Body of pancreas (tissue), 4 donors: ENCODE results near the gene PASK. TPM values are rescaled to one million over a fixed set of nuclear protein-coding genes. Genes with fewer than 3 reads are reported as not detected.

Experiments used
- ATAC-seq: fragments of 150-250 bp; one replicate; pipeline ENCODE4 v1.9.1; 2016
- DNase-seq, 4 donors: peaks; one replicate each; pipeline ENCODE4 v3.0.0-alpha.2; 2019
- H3K27ac ChIP-seq, 4 donors: fragments of 200-600 bp; sonication (generic); 1 replicate in 3 of 4; 2 replicates in 1 of 4; pipeline versions ENCODE4 v1.5.1 to v1.6.1; 2016 to 2019; ENCODE audit warnings: mild to moderate bottlenecking in 1 of 4, mixed read lengths in 1 of 4, moderate library complexity in 1 of 4
- H3K27me3 ChIP-seq, 2 donors: fragments of 200-600 bp; sonication (generic); one replicate each; pipeline ENCODE4 v1.6.0; 2016; ENCODE audit warnings: mild to moderate bottlenecking in 1 of 2
- H3K36me3 ChIP-seq, 2 donors: fragments of 200-600 bp; sonication (generic); replicated peaks in 1 of 2; 2 replicates each; pipeline ENCODE4 v1.5.1; 2016; ENCODE audit warnings: low read depth in 2 of 2; ENCODE audit not compliant: insufficient read depth in 1 of 2
- H3K4me1 ChIP-seq: fragments of 200-600 bp; sonication (generic); one replicate; pipeline ENCODE4 v1.6.0; 2016
- H3K4me3 ChIP-seq, 2 donors: fragments of 200-600 bp; sonication (generic); 1 replicate in 1 of 2; 2 replicates in 1 of 2; pipeline ENCODE4 v1.5.1; 2016 to 2019
- H3K9me3 ChIP-seq, 3 donors: fragments of 200-600 bp; sonication (generic); 1 replicate in 2 of 3; 2 replicates in 1 of 3; pipeline ENCODE4 v1.5.1; 2016
- POLR2A ChIP-seq, 3 donors: fragments of 450-650 bp; IDR thresholded peaks; one replicate each; pipeline ENCODE4 v1.6.1; 2016; ENCODE audit warnings: antibody characterized with exemption in 3 of 3, mild to moderate bottlenecking in 2 of 3
- WGBS, 2 donors: methylation state at CpG; one replicate each; pipeline ENCODE4 v1.1.5; 2017; 5-methylcytosine and 5-hydroxymethylcytosine counted together
- intact Hi-C: fragments of 100-400 bp; cut with DNase I; formaldehyde crosslinking; loops from one replicate; pipeline ENCODE4 v1.15.1; 2023
- total RNA-seq, 2 donors: library from RNA; depleted of rRNA; stranded (reverse); fragments of >200 nt; gene quantifications; one replicate each; pipeline ENCODE4 v1.1.0, GENCODE V29; 2016
- TF ChIP-seq, protein P1 (sequence below), 7 experiments: fragments of 450-650 bp in 4 of 7; fragments of 200-600 bp in 3 of 7; sonication (generic) in 3 of 7; IDR thresholded peaks; one replicate each; pipeline ENCODE4 v1.5.1; 2016 to 2019; ENCODE audit warnings: antibody characterized with exemption in 7 of 7

The PASK gene
- total RNA-seq, 2 donors from 2014 or later = 7.5 to 15.8 TPM

DNA sequence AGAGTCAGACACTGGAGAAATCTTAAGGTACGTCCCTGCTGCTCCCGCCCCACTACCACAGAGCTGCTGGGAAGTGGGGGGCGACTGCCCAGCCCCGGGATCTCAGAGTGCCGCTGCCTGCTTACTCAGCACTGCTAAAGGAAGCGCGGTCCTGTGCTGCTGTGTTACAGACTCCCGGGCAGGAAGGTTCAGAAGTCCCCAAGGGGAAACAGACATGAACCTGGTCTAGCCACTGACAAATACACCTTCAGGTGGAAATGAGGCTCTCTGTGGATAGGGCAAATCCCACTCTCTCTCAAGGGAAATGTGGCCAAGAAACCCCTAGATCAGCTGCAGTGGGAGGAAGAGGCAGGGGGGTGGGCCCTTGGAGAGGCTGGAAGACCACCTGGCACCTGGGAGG, 60.9 kb downstream of the PASK start:
- DNase-seq = no peak
- 80 to 95% methylated on average over 7 to 8 of the region's 8 CpGs for WGBS, 2 donors
- Histone ChIP-seq H3K4me1 (no peaks in the 10 kb centered on the region), H3K9me3 (no peaks in the 10 kb centered on the region), H3K27me3 (no peaks in the 10 kb centered on the region), H3K27ac (peak overlapping the region in 2 of 4 donors; percentile 8 to 43), H3K4me3 (no peak overlapping the region), H3K36me3 (peaks cover 0 to 23% of the 10 kb centered on the region in 2 donors)
- intact Hi-C loops = no loop called here
- TF ChIP-seq POLR2A (IDR thresholded peaks at IDR 0.05) = no peak
- TF ChIP-seq, protein P1, sequence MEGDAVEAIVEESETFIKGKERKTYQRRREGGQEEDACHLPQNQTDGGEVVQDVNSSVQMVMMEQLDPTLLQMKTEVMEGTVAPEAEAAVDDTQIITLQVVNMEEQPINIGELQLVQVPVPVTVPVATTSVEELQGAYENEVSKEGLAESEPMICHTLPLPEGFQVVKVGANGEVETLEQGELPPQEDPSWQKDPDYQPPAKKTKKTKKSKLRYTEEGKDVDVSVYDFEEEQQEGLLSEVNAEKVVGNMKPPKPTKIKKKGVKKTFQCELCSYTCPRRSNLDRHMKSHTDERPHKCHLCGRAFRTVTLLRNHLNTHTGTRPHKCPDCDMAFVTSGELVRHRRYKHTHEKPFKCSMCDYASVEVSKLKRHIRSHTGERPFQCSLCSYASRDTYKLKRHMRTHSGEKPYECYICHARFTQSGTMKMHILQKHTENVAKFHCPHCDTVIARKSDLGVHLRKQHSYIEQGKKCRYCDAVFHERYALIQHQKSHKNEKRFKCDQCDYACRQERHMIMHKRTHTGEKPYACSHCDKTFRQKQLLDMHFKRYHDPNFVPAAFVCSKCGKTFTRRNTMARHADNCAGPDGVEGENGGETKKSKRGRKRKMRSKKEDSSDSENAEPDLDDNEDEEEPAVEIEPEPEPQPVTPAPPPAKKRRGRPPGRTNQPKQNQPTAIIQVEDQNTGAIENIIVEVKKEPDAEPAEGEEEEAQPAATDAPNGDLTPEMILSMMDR (IDR thresholded peaks at IDR 0.05) = no peak
- no peak for ATAC-seq

DNA sequence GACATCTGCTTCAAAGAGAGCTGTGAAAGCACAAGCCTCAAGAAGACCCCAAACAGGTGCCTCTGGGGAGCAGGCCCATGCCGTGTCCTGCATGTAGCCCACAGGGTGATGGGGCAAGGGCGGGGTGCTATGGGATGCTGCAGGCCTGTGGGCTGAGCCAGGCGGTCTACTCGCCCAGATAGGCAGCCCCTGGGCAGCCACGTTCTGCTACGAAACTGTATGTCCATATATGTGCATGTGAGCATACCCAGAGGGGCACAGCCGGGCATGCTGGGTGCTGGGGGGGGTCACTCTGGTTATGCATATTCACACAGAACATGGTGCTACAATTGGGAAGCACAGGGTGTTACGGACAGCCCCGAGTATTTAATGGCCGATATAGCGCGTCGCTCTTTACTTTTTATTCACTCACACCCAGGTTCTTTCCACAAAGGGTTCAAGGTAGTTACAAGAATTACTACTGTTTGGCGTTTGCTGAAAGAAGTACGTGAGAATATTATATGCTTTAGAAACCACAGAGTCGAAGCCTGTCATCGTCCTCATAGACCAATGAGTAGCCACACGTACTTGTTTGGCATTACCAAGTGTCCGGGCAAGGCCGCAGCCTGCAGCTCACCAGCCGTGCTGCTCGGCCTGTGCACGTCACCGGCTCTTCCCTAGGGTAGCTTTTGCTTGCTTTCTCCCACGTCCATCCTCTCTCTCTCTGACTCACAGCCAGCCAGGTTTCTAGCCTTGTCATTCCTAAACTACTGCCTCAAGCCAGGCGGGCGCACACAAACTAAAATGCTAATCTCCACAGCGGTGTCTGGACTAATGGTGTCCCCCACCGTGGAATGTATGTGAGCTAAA, 61.6 kb downstream of the PASK start:
- no peak overlapping the region for H3K4me3 ChIP-seq
- no peaks in the 10 kb centered on the region for H3K9me3 ChIP-seq
- DNase-seq (no peak), ATAC-seq (no peak)
- H3K36me3 ChIP-seq = peaks cover 0 to 23% of the 10 kb centered on the region in 2 donors
- intact Hi-C loops = no loop called here
- no peak for TF ChIP-seq POLR2A (IDR thresholded peaks at IDR 0.05)
- TF ChIP-seq, protein P1 (IDR thresholded peaks at IDR 0.05) = no peak
- H3K27ac ChIP-seq = no peak overlapping the region
- H3K27me3 ChIP-seq = no peaks in the 10 kb centered on the region
- WGBS, 2 donors = 91 to 94% methylated on average over 27 to 29 of the region's 29 CpGs
- H3K4me1 ChIP-seq = no peaks in the 10 kb centered on the region

GRCh38 chr2:241084856-241085444, 64.3 kb downstream of the PASK start:
- H3K27ac ChIP-seq = no peak overlapping the region
- intact Hi-C loops = no loop called here
- no peak overlapping the region for H3K4me3 ChIP-seq
- no peaks in the 10 kb centered on the region for H3K27me3 ChIP-seq
- no peak for TF ChIP-seq POLR2A (IDR thresholded peaks at IDR 0.05)
- TF ChIP-seq, protein P1 (IDR thresholded peaks at IDR 0.05) = no peak
- WGBS, 2 donors = 95 to 98% methylated on average over 4 of the region's 4 CpGs
- no peaks in the 10 kb centered on the region for H3K4me1 ChIP-seq
- peaks cover 0 to 18% of the 10 kb centered on the region in 2 donors for H3K36me3 ChIP-seq
- no peak for DNase-seq
- ATAC-seq = no peak
- no peaks in the 10 kb centered on the region for H3K9me3 ChIP-seq

- Histone ChIP-seq H3K27me3 (no peaks in the 10 kb centered on the region), H3K36me3 (peaks cover 0 to 14% of the 10 kb centered on the region in 2 donors), H3K4me1 (no peaks in the 10 kb centered on the region), H3K4me3 (no peak overlapping the region), H3K9me3 (no peaks in the 10 kb centered on the region), H3K27ac (no peak overlapping the region)
- ATAC-seq (no peak), DNase-seq (no peak)
- WGBS, 2 donors = 85 to 89% methylated on average over 5 of the region's 5 CpGs
- no peak for TF ChIP-seq POLR2A (IDR thresholded peaks at IDR 0.05)
- TF ChIP-seq, protein P1 (IDR thresholded peaks at IDR 0.05) = no peak
- intact Hi-C loops = no loop called here
These were observed 66.2 kb downstream of the PASK start for GRCh38 chr2:241083091-241083415.
